Measurements from ENCODE around the gene CDC42EP3.

Gene CDC42EP3

DNA sequence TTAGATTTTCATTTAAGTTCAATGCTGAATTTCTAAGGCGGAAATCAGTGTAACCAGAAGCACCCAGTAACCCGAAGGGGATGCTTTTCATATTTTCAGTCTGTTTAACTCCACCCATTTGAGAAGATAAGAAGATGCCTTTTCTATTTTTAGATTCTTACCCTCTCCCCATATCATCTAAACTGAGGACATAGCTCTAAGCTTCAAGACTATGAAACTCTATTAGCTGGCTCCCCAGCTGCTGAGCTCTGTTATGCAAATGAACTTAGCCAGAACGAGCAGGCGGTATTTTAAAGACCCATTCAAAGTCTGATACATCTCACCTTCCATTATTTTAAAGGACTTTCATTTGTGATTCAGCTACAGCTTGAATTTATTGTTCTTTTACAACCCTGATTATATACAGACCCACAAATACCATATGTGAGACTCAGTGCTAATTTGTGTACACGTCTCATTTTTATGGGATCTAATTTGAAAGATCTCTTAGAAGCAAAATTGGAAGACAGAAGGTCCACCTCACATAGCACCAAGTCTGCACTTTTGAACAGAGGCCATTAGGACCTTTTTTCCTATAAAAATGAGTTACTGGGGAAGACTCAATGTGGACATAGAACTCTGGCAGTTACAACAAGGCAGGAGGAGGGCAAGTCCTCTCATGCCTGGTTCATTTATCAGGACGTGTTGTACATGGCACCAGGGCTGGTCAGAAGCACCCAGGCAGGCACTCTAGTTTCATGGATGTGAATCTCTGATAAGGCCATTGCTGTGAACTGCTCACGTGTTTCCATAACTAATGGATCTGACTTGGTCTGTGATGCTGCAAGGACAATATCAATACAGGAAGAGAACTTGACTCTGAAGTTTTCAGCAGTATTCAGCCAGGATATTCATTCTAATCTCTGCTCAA is 16.3 kb downstream of the CDC42EP3 start:
- Mint-ChIP-seq H3K27ac (peak overlapping the region; percentile 27), H3K27me3 (ENCODE audit: low read depth) (no peaks in the 10 kb centered on the region), H3K36me3 (ENCODE audit: low read depth) (peaks cover 11% of the 10 kb centered on the region), H3K4me1 (ENCODE audit: low read depth) (peaks cover 52% of the 10 kb centered on the region), H3K9me3 (no peaks in the 10 kb centered on the region), H3K4me3 (peak overlapping the region; percentile 1)

DNA sequence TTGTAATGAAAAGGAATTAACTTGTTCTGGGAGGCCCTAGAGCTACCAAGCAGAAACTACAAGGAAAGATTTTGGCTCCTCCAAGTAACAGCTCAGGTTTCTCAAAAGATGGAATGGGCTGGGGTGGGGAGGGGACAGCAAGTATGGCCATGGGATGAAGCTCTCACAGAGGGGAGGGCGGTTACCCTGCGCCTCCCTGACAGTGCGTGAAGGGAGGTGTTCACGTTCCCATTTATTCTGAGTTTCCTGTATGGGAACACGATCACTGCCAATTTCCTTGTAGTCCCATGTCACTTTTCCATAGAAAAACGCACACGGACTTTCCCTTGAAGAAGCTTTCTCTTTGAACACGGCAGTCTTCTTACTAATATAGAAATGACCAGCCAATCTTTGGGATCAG is 17.0 kb downstream of the CDC42EP3 start:
- H3K27ac Mint-ChIP-seq = no peak overlapping the region
- H3K4me1 Mint-ChIP-seq (ENCODE audit: low read depth) = peaks cover 54% of the 10 kb centered on the region
- no peaks in the 10 kb centered on the region for H3K9me3 Mint-ChIP-seq
- H3K4me3 Mint-ChIP-seq = no peak overlapping the region
- H3K27me3 Mint-ChIP-seq (ENCODE audit: low read depth) = no peaks in the 10 kb centered on the region
- H3K36me3 Mint-ChIP-seq (ENCODE audit: low read depth) = peaks cover 11% of the 10 kb centered on the region

DNA sequence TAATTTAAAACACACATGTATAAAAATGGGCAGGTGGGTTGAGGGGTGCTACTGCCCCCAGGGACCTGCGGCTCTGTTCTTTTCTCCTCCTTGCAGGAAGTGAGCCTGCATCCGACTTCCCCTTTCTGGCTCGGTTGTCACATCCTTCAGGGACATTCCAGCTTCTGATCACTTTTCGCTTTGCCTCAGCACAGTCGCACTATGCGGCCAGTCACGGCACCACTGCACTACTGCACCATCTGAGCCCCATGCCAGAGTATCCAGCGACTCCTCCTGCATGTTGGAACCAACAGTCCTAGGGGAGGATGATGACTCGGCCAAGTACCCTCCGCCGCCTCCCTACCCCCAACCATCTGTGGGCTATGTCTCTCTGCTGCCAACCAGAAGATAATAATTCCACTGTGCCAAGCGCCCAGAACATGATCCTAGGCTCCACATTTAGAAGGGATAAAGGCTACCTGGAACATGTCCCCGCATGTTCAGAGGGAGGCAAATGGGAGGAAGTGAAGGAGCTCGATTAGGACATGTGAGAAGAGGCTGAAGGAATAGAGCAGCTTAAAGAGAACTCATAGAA is 17.6 kb downstream of the CDC42EP3 start:
- peaks cover 52% of the 10 kb centered on the region for H3K4me1 Mint-ChIP-seq (ENCODE audit: low read depth)
- H3K9me3 Mint-ChIP-seq = no peaks in the 10 kb centered on the region
- H3K36me3 Mint-ChIP-seq (ENCODE audit: low read depth) = peaks cover 11% of the 10 kb centered on the region
- no peaks in the 10 kb centered on the region for H3K27me3 Mint-ChIP-seq (ENCODE audit: low read depth)
- peak overlapping the region; percentile 12 for H3K27ac Mint-ChIP-seq
- peak overlapping the region; percentile 27 for H3K4me3 Mint-ChIP-seq

DNA sequence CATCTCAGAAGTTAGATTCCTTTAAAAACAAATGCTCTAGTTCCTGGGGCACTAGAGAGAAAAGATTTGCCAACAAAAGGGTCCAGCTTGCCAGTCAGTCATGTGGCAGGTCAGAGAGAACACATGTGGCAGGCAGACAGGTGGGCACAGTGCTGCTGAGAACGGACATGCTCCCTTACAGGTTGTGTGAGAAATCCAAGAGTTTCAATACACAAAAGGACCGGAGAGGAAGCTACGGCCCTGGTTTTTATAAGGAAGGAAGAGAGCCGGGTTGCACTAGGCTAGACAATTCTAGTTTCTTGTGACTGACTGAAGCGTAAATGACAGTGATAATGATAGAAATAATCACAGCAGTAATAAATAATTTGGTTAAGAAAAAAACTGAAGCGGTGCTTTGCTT is 18.3 kb downstream of the CDC42EP3 start:
- no peaks in the 10 kb centered on the region for H3K27me3 Mint-ChIP-seq (ENCODE audit: low read depth)
- H3K36me3 Mint-ChIP-seq (ENCODE audit: low read depth) = peaks cover 18% of the 10 kb centered on the region

DNA sequence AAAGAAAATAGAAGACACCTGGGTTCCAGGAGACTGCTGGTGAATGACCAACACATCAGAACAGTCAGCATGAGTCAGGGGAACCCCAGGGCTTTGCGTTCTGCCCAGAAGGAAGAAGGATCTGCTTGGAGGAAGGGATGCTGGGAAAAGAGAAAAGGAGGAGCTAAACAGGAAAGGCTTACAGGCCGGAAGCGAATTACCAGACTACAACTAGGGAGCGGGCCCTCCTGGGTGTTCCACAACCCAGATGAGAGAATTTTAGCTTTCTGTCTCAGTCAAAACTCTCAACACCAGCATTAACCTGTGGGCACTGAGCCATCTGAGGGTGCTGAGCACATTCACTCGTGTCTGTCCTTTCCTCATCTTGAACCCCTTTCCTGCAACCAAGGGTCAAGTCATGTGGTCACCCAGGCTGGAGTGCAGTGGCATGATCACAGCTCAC is 19.2 kb downstream of the CDC42EP3 start:
- H3K4me3 Mint-ChIP-seq = no peak overlapping the region
- peaks cover 22% of the 10 kb centered on the region for H3K36me3 Mint-ChIP-seq (ENCODE audit: low read depth)
- H3K9me3 Mint-ChIP-seq = peaks cover 3% of the 10 kb centered on the region
- no peak overlapping the region for H3K27ac Mint-ChIP-seq
- H3K27me3 Mint-ChIP-seq (ENCODE audit: low read depth) = no peaks in the 10 kb centered on the region
- H3K4me1 Mint-ChIP-seq (ENCODE audit: low read depth) = peaks cover 58% of the 10 kb centered on the region

More for the DNA sequence above, 18.3 kb downstream of the CDC42EP3 start:
- Mint-ChIP-seq H3K4me3 (no peak overlapping the region), H3K27ac (no peak overlapping the region), H3K4me1 (ENCODE audit: low read depth) (peaks cover 57% of the 10 kb centered on the region), H3K9me3 (peaks cover 3% of the 10 kb centered on the region)

DNA sequence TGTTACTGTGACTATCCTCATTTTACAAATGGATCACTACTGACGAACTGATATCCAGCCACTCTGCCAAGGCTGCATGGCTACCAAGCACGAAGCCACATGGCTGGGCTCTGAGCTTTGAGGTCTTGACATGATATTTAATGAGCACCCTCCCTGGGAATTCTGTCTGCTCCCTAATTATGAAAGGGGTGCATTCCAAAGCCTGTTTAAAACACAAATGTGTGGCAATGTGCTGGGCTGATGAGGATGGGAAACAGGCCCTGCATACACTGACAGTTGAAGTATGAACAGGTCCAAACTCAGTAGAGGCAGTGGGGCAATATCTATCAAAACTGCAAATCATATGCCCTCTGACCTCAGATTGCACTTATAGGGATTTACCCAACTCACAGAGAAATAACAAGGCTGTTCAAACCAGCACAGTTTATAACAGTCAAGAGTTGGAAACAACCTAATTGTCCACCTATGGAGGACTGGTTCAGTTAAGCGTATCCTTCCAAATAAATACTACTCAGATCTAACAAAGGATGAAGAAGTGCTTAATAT is 20.8 kb downstream of the CDC42EP3 start:
- Mint-ChIP-seq H3K9me3 (peaks cover 3% of the 10 kb centered on the region), H3K27ac (no peak overlapping the region), H3K4me3 (no peak overlapping the region), H3K4me1 (ENCODE audit: low read depth) (peaks cover 57% of the 10 kb centered on the region), H3K36me3 (ENCODE audit: low read depth) (peaks cover 25% of the 10 kb centered on the region), H3K27me3 (ENCODE audit: low read depth) (no peaks in the 10 kb centered on the region)

DNA sequence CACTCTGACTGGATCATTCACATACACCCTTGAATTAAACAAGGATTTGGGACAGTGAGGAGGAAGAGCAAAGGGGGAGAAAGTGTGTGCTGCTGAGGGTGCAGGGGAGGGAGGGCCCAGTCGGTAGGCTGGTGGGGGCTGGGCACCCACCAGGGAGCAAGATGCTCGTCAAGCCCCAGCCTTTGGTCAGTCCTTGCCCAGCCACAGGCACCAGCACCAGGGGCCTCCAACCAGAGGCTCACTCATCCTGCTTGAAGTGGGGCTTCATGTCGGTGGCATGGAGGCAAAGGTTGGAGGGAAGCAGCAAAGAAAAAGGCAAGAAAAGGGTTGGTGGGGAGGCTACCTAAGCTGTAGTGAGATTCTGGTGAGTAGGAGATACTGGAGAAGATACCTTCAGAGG is 21.9 kb downstream of the CDC42EP3 start:
- H3K4me3 Mint-ChIP-seq = no peak overlapping the region
- H3K27ac Mint-ChIP-seq = no peak overlapping the region

DNA sequence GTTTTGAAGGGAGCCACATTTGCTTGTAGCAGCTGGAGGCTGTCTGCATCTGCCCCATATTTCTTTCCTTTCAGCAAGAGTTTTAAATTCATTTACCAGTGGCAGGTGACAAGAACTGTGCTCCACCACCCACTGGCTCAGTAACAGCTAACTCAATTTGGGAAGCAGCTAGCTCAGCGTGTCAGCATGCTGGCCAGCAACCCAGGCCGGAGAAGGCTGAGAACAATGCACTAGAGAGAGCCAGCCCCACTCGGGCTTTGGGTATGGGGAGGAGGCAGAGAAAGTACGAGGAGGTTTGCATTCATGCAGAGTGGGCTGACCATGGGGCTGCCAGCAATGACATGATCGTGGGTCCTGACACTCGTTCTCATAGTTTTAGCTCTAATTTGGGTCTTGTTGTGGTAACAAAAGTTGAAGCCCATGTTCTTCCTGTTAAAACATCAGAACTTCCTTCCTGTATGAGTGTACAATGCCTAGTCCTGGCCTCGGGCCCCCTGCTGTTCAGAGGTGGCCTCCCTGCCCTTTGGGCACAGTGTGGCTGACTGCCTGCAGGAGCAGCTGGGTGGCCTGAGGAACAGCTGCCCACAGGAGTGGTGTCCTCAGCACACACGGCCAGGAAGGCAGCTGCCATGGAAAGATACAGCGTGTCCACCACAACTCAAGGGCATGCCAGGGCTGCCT is 23.0 kb downstream of the CDC42EP3 start:
- Mint-ChIP-seq H3K27ac (peak overlapping the region; percentile 80), H3K36me3 (ENCODE audit: low read depth) (peaks cover 33% of the 10 kb centered on the region), H3K9me3 (peaks cover 6% of the 10 kb centered on the region), H3K4me3 (no peak overlapping the region), H3K4me1 (ENCODE audit: low read depth) (peaks cover 50% of the 10 kb centered on the region), H3K27me3 (ENCODE audit: low read depth) (no peaks in the 10 kb centered on the region)

More for the DNA sequence above, 21.9 kb downstream of the CDC42EP3 start:
- H3K36me3 Mint-ChIP-seq (ENCODE audit: low read depth) = peaks cover 26% of the 10 kb centered on the region
- H3K27me3 Mint-ChIP-seq (ENCODE audit: low read depth) = no peaks in the 10 kb centered on the region
- H3K4me1 Mint-ChIP-seq (ENCODE audit: low read depth) = peaks cover 53% of the 10 kb centered on the region
- H3K9me3 Mint-ChIP-seq = peaks cover 3% of the 10 kb centered on the region

DNA sequence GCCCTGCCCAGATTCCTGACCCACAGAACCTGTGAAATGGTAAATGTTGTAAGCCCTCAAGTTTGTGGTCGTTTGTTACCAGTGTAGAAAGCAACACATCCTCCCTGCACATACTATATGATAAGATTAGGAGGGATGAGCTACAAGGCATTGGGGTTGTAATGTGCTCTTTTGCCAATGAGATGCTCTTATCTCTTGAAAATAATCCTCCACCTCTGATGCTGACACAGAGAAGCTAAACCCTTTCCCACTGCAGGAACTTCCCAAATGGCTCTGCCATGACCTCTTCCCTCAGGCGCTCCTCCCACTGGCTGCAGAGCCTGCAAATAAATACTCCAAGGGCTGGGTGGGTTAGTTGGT is 23.5 kb downstream of the CDC42EP3 start:
- H3K9me3 Mint-ChIP-seq = peaks cover 8% of the 10 kb centered on the region
- H3K27ac Mint-ChIP-seq = peak overlapping the region; percentile 80
- peaks cover 38% of the 10 kb centered on the region for H3K36me3 Mint-ChIP-seq (ENCODE audit: low read depth)
- H3K4me1 Mint-ChIP-seq (ENCODE audit: low read depth) = peaks cover 47% of the 10 kb centered on the region
- H3K27me3 Mint-ChIP-seq (ENCODE audit: low read depth) = no peaks in the 10 kb centered on the region
- no peak overlapping the region for H3K4me3 Mint-ChIP-seq

DNA sequence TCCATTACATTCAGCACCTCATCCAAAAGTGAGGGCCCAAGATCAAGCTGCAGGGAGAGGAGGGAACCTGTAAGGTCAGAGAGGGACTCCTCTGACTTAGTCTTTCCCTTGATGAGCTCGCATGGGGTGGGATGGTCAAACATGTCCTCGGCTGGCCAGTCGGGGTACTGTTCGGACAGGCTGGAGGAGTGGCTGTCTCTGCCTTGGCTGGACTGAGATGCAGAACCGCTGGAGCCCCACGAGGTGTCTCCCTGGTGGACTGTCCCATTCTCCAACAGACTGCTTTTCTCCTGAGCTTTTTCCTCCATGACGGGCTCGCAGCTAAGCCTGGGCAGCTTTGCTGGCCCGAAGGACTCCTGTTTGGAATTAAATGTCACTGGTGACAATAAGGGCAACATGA is 25.6 kb downstream of the CDC42EP3 start:
- no peaks in the 10 kb centered on the region for H3K27me3 Mint-ChIP-seq (ENCODE audit: low read depth)
- H3K4me3 Mint-ChIP-seq = no peak overlapping the region
- no peak overlapping the region for H3K27ac Mint-ChIP-seq
- H3K36me3 Mint-ChIP-seq (ENCODE audit: low read depth) = peaks cover 51% of the 10 kb centered on the region
- peaks cover 8% of the 10 kb centered on the region for H3K9me3 Mint-ChIP-seq
- peaks cover 38% of the 10 kb centered on the region for H3K4me1 Mint-ChIP-seq (ENCODE audit: low read depth)

DNA sequence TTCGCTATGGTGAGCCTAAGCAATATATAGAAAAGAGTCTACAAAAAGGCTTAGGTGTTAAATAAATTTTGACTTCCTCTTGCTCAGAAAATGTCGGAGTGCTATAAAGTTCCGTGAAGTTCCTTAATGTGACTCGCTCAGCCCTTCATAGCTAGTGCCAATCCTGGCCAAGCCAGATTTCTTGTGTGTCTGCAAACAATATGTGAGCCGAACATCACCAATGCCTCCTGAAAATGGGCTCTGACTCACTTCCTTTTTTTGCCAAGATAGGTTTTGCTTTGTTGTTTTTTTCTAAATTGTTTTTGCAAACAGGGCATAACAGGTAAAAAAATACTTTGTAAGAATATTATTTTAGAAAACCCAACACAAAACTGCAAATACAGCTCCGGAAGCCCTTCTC is 26.1 kb downstream of the CDC42EP3 start:
- H3K4me1 Mint-ChIP-seq (ENCODE audit: low read depth) = peaks cover 38% of the 10 kb centered on the region

DNA sequence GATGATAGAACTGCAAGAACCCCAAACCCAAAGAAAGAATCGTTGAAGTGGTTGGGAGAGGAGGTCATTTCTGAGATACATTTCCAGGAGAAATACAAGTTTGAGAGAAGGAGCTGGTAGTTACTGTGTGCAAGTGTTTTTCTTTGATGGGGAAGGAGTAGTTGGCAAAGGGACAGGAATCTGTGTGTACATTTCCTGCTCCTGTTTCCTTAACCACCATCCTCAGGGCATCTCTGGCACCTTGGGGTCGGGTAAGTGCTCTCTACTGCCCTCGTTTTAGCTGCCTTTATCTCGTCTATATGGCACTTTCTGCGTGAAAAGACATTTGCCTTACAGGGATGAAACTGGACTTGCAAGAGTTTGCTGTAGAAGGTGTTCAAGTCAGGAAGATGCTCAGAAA is 27.3 kb downstream of the CDC42EP3 start:
- no peak overlapping the region for H3K27ac Mint-ChIP-seq
- peaks cover 34% of the 10 kb centered on the region for H3K4me1 Mint-ChIP-seq (ENCODE audit: low read depth)
- no peaks in the 10 kb centered on the region for H3K27me3 Mint-ChIP-seq (ENCODE audit: low read depth)
- H3K4me3 Mint-ChIP-seq = no peak overlapping the region
- peaks cover 51% of the 10 kb centered on the region for H3K36me3 Mint-ChIP-seq (ENCODE audit: low read depth)
- H3K9me3 Mint-ChIP-seq = peaks cover 8% of the 10 kb centered on the region

More for the DNA sequence above, 26.1 kb downstream of the CDC42EP3 start:
- H3K27me3 Mint-ChIP-seq (ENCODE audit: low read depth) = no peaks in the 10 kb centered on the region
- H3K36me3 Mint-ChIP-seq (ENCODE audit: low read depth) = peaks cover 51% of the 10 kb centered on the region
- H3K27ac Mint-ChIP-seq = peak overlapping the region; percentile 84
- H3K4me3 Mint-ChIP-seq = peak overlapping the region; percentile 59
- H3K9me3 Mint-ChIP-seq = peaks cover 8% of the 10 kb centered on the region

DNA sequence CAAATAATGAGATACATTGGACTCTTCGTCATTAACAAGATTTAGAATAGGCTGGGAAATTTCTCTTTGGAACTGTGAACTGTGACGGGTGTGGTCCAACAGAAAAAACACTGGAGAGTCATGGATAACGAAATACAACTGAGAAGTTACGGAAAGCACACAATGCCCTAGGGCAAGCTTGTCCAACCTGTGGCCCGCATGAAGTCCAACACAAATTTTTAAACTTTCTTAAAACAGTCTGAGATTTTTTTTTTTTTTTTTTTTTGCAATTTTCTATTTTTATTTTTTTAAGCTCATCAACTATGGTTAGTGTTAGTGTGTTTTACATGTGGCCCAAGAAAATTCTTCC is 27.7 kb downstream of the CDC42EP3 start:
- peaks cover 33% of the 10 kb centered on the region for H3K4me1 Mint-ChIP-seq (ENCODE audit: low read depth)
- H3K36me3 Mint-ChIP-seq (ENCODE audit: low read depth) = peaks cover 50% of the 10 kb centered on the region
- H3K4me3 Mint-ChIP-seq = no peak overlapping the region
- H3K9me3 Mint-ChIP-seq = peaks cover 8% of the 10 kb centered on the region
- H3K27me3 Mint-ChIP-seq (ENCODE audit: low read depth) = peaks cover 2% of the 10 kb centered on the region
- no peak overlapping the region for H3K27ac Mint-ChIP-seq

DNA sequence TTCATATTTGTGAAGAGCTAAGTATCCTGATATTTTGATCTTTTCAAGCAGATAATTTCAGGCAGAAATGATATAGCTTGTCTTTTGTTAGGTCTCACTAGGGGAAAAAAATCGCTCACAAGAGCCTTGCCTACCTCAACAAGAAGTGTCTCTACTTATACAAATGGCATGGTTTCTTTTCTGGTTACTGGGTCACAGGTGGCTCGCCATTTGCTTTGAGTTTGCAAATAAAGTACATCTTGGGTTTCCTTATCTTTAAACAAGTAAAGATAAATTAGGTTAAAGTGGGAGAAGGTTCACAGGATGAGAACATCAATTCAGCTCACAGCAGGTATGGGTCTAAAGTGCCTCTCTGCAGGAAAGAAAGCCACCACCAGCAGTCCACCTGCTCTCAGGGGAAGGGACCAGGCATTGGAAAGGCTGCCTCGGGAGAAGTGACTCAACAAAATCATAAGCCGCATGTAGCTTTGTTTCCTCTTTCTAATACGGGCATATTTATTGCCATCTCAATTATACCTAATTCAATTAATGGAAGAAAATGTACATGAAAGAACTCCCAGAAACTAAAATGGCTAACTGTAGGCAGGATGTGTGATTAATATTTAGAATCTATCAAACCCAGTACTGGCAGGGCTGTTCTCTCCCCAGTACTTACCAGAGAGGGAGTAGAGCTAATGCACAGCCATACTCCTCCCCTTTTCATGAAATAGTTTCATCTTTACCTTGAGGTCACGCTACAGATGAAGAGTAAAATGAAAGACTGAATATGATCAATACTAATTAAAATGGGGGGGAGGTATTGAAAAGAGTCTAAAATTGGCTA is 28.3 kb downstream of the CDC42EP3 start:
- Mint-ChIP-seq H3K4me1 (ENCODE audit: low read depth) (peaks cover 27% of the 10 kb centered on the region), H3K9me3 (peaks cover 5% of the 10 kb centered on the region), H3K27ac (no peak overlapping the region), H3K4me3 (no peak overlapping the region), H3K27me3 (ENCODE audit: low read depth) (peaks cover 3% of the 10 kb centered on the region), H3K36me3 (ENCODE audit: low read depth) (peaks cover 44% of the 10 kb centered on the region)
